H9 (cell line): ENCODE results near the gene WDR27. TPM values are rescaled to one million over a fixed set of nuclear protein-coding genes. Genes with fewer than 3 reads are reported as not detected.

Experiments
- DNase-seq: peaks from one replicate; pipeline ENCODE4 v3.0.0-alpha.2; 2017
- H2AFZ ChIP-seq: one replicate; pipeline ENCODE4 v1.6.1; 2013; ENCODE audit warnings: mild to moderate bottlenecking, low read length, control low read depth, moderate library complexity
- H2AK5ac ChIP-seq: 2 replicates; pipeline ENCODE4 v1.6.1; 2013; ENCODE audit warnings: low read length, control low read depth, mixed read lengths; ENCODE audit not compliant: insufficient read length
- H2BK120ac ChIP-seq: one replicate; pipeline ENCODE4 v1.6.1; 2013; ENCODE audit warnings: low read depth, mild to moderate bottlenecking, low read length, control low read depth, inconsistent platforms; ENCODE audit not compliant: poor library complexity, severe bottlenecking
- H2BK12ac ChIP-seq: 2 replicates; pipeline ENCODE4 v1.6.1; 2013; ENCODE audit warnings: low read length, control low read depth, mixed read lengths, low read depth; ENCODE audit not compliant: insufficient read length
- H2BK15ac ChIP-seq: 2 replicates; pipeline ENCODE4 v1.6.1; 2013; ENCODE audit warnings: low read depth, low read length, control low read depth
- H2BK20ac ChIP-seq: one replicate; pipeline ENCODE4 v1.6.1; 2013; ENCODE audit warnings: low read depth, mild to moderate bottlenecking, low read length, control low read depth, inconsistent platforms; ENCODE audit not compliant: poor library complexity, severe bottlenecking
- H2BK5ac ChIP-seq: 2 replicates; pipeline ENCODE4 v1.6.1; 2013; ENCODE audit warnings: low read length, control low read depth, mixed read lengths; ENCODE audit not compliant: insufficient read length
- H3K14ac ChIP-seq: 2 replicates; pipeline ENCODE4 v1.6.1; 2013; ENCODE audit warnings: low read length, control low read depth; ENCODE audit not compliant: insufficient read depth
- H3K18ac ChIP-seq: 2 replicates; pipeline ENCODE4 v1.6.1; 2013; ENCODE audit warnings: low read depth, mild to moderate bottlenecking, mixed read lengths, low read length, control low read depth; ENCODE audit not compliant: insufficient read length
- H3K23ac ChIP-seq: 2 replicates; pipeline ENCODE4 v1.6.1; 2013; ENCODE audit warnings: low read length, control low read depth, mixed read lengths, low read depth; ENCODE audit not compliant: insufficient read length
- H3K23me2 ChIP-seq: 2 replicates; pipeline ENCODE4 v1.6.1; 2013; ENCODE audit warnings: low read depth, mild to moderate bottlenecking, mixed read lengths, low read length, control low read depth; ENCODE audit not compliant: insufficient read length, poor library complexity, severe bottlenecking
- H3K27ac ChIP-seq: 2 replicates; pipeline ENCODE4 v1.5.1; 2013; ENCODE audit warnings: low read length, control low read depth, mixed read lengths, low read depth; ENCODE audit not compliant: insufficient read length
- H3K27me3 ChIP-seq: 2 replicates; pipeline ENCODE4 v1.6.1; 2013; ENCODE audit warnings: low read length, control low read depth, inconsistent platforms; ENCODE audit not compliant: insufficient read depth
- H3K4ac ChIP-seq: 2 replicates; pipeline ENCODE4 v1.6.1; 2013; ENCODE audit warnings: low read depth, mild to moderate bottlenecking, control low read depth, inconsistent platforms, low read length, moderate library complexity
- H3K4me1 ChIP-seq: 2 replicates; pipeline ENCODE4 v1.6.1; 2013; ENCODE audit warnings: low read length, control low read depth, inconsistent platforms; ENCODE audit not compliant: insufficient read depth
- H3K4me2 ChIP-seq: 2 replicates; pipeline ENCODE4 v1.6.1; 2013; ENCODE audit warnings: low read length, control low read depth, mixed read lengths; ENCODE audit not compliant: insufficient read length, insufficient read depth
- H3K56ac ChIP-seq: 2 replicates; pipeline ENCODE4 v1.6.1; 2013; ENCODE audit warnings: low read depth, mild to moderate bottlenecking, mixed read lengths, low read length, control low read depth; ENCODE audit not compliant: insufficient read length
- H3K79me1 ChIP-seq: 2 replicates; pipeline ENCODE4 v1.6.1; 2013; ENCODE audit warnings: low read depth, mild to moderate bottlenecking, moderate library complexity, low read length, control low read depth, inconsistent platforms; ENCODE audit not compliant: insufficient read depth, poor library complexity, severe bottlenecking
- H3K79me2 ChIP-seq: 2 replicates; pipeline ENCODE4 v1.6.1; 2013; ENCODE audit warnings: low read length, control low read depth, inconsistent platforms; ENCODE audit not compliant: insufficient read depth
- H3K9ac ChIP-seq: 2 replicates; pipeline ENCODE4 v1.6.1; 2013; ENCODE audit warnings: low read length, control low read depth, mixed read lengths; ENCODE audit not compliant: insufficient read length; ENCODE audit errors: extremely low read depth
- H3K9me3 ChIP-seq: one replicate; pipeline ENCODE4 v1.6.1; 2013; ENCODE audit warnings: low read depth, low read length, inconsistent platforms; ENCODE audit not compliant: control insufficient read depth
- H3T11ph ChIP-seq: one replicate; pipeline ENCODE4 v1.6.1; 2013; ENCODE audit warnings: mild to moderate bottlenecking, low read length, control low read depth, inconsistent platforms
- H4K20me1 ChIP-seq: one replicate; pipeline ENCODE4 v1.6.1; 2013; ENCODE audit not compliant: control insufficient read depth, insufficient read length, insufficient read depth
- H4K5ac ChIP-seq: 2 replicates; pipeline ENCODE4 v1.6.1; 2013; ENCODE audit warnings: low read depth, mild to moderate bottlenecking, mixed read lengths, low read length, control low read depth; ENCODE audit not compliant: insufficient read length
- H4K8ac ChIP-seq: replicated peaks from 2 replicates; pipeline ENCODE4 v1.6.1; 2013; ENCODE audit warnings: low read length, control low read depth, mixed read lengths, low read depth; ENCODE audit not compliant: insufficient read length
- H4K91ac ChIP-seq: 2 replicates; pipeline ENCODE4 v1.6.1; 2013; ENCODE audit warnings: low read depth, mild to moderate bottlenecking, moderate library complexity, mixed read lengths, low read length, control low read depth; ENCODE audit not compliant: insufficient read length
- H3K27ac Mint-ChIP-seq, 3 experiments: 2 replicates in 2 of 3; 3 replicates in 1 of 3; pipeline ENCODE4 v1.8.0; 2020 to 2021; ENCODE audit warnings: mixed read lengths in 3 of 3, mild to moderate bottlenecking in 1 of 3, moderate library complexity in 1 of 3
- H3K27me3 Mint-ChIP-seq: 2 replicates; pipeline ENCODE4 v1.8.0; 2021; ENCODE audit warnings: low read depth, mild to moderate bottlenecking, moderate library complexity, mixed read lengths
- H3K36me3 Mint-ChIP-seq, 3 experiments: 2 replicates in 2 of 3; 3 replicates in 1 of 3; pipeline ENCODE4 v1.8.0; 2020 to 2021; ENCODE audit warnings: low read depth in 3 of 3, mixed read lengths in 3 of 3; ENCODE audit not compliant: insufficient read depth in 1 of 3
- H3K4me1 Mint-ChIP-seq, 2 experiments: 2 replicates each; pipeline ENCODE4 v1.8.0; 2020; ENCODE audit warnings: mixed read lengths in 2 of 2
- H3K4me3 Mint-ChIP-seq, 2 experiments: 2 replicates in 1 of 2; 3 replicates in 1 of 2; pipeline ENCODE4 v1.8.0; 2020 to 2021; ENCODE audit warnings: mild to moderate bottlenecking in 2 of 2, mixed read lengths in 2 of 2, moderate library complexity in 1 of 2
- H3K9me3 Mint-ChIP-seq, 2 experiments: 2 replicates in 1 of 2; 3 replicates in 1 of 2; pipeline ENCODE4 v1.8.0; 2020; ENCODE audit warnings: mild to moderate bottlenecking in 2 of 2, mixed read lengths in 2 of 2, moderate library complexity in 1 of 2
- WGBS: extraction: QIAGEN DNeasy Blood & Tissue Kit; methylation state at CpG from one replicate; pipeline ENCODE4 v1.1.7; 2013; ENCODE audit warnings: missing lambda C conversion rate, low lambda C conversion rate, mixed read lengths; ENCODE audit not compliant: insufficient read length; ENCODE audit errors: extremely low coverage; 5-methylcytosine and 5-hydroxymethylcytosine counted together
- total RNA-seq: library from RNA; stranded (reverse); gene quantifications from 2 replicates; pipeline ENCODE4 v1.2.1, GENCODE V29; 2021
- TF ChIP-seq, protein P1 (sequence below): fragments of 200-600 bp; sonication (generic); conservative IDR thresholded peaks from 3 replicates; pipeline ENCODE4 v1.8.0; 2021; ENCODE audit warnings: antibody characterized with exemption, mild to moderate bottlenecking

WDR27 gene
- total RNA-seq, 1 experiment from 2014 or later: 48.7 TPM

DNA sequence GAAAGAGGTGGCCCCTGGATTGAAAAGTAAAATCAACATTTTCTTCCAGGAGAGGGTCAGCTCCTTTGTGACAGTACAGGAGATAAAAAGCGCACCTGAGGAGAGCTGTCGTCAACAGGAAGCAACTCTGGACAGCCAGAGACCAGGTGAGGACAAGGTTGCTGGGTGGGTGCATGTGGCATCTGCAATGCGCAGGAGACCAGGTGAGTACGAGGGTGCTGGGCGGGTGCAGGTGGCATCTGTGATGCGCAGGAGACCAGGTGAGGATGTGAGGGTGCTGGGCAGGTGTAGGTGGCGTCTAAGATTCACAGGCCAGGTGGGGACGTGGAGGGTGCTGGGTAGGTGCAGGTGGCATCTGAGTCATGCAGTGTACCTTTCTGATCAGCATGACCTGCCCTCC, 38.4 kb downstream of the WDR27 start:
- Histone ChIP-seq H2BK5ac (no peak overlapping the region), H3K18ac (no peak overlapping the region), H4K91ac (no peak overlapping the region), H3K23me2 (no peaks in the 10 kb centered on the region), H3K27me3 (no peaks in the 10 kb centered on the region), H3K4me1 (no peaks in the 10 kb centered on the region), H3K23ac (no peak overlapping the region), H3K56ac (no peak overlapping the region), H3K79me2 (no peaks in the 10 kb centered on the region), H2BK12ac (no peak overlapping the region), H4K20me1 (no peaks in the 10 kb centered on the region), H3K4me2 (no peak overlapping the region), H2BK120ac (no peak overlapping the region), H4K5ac (no peak overlapping the region), H3K9ac (no peak overlapping the region), H3K4ac (no peak overlapping the region), H3K14ac (no peak overlapping the region), H2BK15ac (no peak overlapping the region), H2AFZ (no peak overlapping the region), H2AK5ac (no peak overlapping the region), H3K9me3 (no peaks in the 10 kb centered on the region), H3K79me1 (no peaks in the 10 kb centered on the region), H3T11ph (no peak overlapping the region), H3K27ac (no peak overlapping the region), H4K8ac (no peak overlapping the region), H2BK20ac (no peak overlapping the region)
- Mint-ChIP-seq H3K4me3 (no peak overlapping the region), H3K36me3 (peaks cover 49 to 80% (median 67%) of the 10 kb centered on the region in 3 experiments), H3K4me1 (peaks cover 3% of the 10 kb centered on the region in 2 experiments), H3K9me3 (no peaks in the 10 kb centered on the region; a peak in 2 of 5 replicates), H3K27ac (no peak overlapping the region; a peak in 2 of 7 replicates), H3K27me3 (no peaks in the 10 kb centered on the region)
- TF ChIP-seq, protein P1, sequence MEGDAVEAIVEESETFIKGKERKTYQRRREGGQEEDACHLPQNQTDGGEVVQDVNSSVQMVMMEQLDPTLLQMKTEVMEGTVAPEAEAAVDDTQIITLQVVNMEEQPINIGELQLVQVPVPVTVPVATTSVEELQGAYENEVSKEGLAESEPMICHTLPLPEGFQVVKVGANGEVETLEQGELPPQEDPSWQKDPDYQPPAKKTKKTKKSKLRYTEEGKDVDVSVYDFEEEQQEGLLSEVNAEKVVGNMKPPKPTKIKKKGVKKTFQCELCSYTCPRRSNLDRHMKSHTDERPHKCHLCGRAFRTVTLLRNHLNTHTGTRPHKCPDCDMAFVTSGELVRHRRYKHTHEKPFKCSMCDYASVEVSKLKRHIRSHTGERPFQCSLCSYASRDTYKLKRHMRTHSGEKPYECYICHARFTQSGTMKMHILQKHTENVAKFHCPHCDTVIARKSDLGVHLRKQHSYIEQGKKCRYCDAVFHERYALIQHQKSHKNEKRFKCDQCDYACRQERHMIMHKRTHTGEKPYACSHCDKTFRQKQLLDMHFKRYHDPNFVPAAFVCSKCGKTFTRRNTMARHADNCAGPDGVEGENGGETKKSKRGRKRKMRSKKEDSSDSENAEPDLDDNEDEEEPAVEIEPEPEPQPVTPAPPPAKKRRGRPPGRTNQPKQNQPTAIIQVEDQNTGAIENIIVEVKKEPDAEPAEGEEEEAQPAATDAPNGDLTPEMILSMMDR: no peak
- no peak for DNase-seq
- WGBS: no CpG with 5 or more reads among the region's 8 CpGs
